Ovary (tissue), 3 donors: ENCODE measurements around the gene SLC6A2.

ENCODE experiments used
- CTCF ChIP-seq, 3 donors: fragments of 450-650 bp in 2 of 3; fragments of 200-600 bp in 1 of 3; IDR thresholded peaks; one replicate each; pipeline versions ENCODE4 v1.5.1 to v1.8.0; 2016 to 2022; ENCODE audit warnings: antibody characterized with exemption in 3 of 3, mild to moderate bottlenecking in 1 of 3
- EP300 ChIP-seq: sonication (generic); formaldehyde crosslinking; IDR thresholded peaks from one replicate; pipeline ENCODE4 v1.6.1; 2017; ENCODE audit warnings: antibody characterized with exemption
- POLR2A ChIP-seq: fragments of 450-650 bp; IDR thresholded peaks from one replicate; pipeline ENCODE4 v1.6.1; 2017; ENCODE audit warnings: antibody characterized with exemption, mild to moderate bottlenecking, moderate library complexity
- donor health status: DM: no; HTN: no; CAD: no.

GRCh38 chr16:55730115-55730514 lies 74.3 kb downstream of the SLC6A2 start:
- TF ChIP-seq CTCF (IDR thresholded peaks at IDR 0.05) (no peak), POLR2A (no peak), EP300 (no peak)
